T-helper 2 cell (primary cell): ENCODE data around the gene TLR9.
"Not testable (repeated sequence)": the region's sequence is repeated elsewhere in the genome, so short reads cannot be mapped to it uniquely, and the experiment has no call there.

Experiments
- DNase-seq, 5 experiments: peaks; one replicate each; pipeline versions ENCODE4 v3.0.0 to v3.0.0-alpha.2; 2012 to 2022
- total RNA-seq, 2 donors: gene quantifications; one replicate each; lab custom pipeline; 2026; lab: John Stamatoyannopoulos, UW

The TLR9 gene
- total RNA-seq, result 0 reads per million in 2 donors

- DNase-seq, result no peak
Observed at GRCh38 chr3:52225452-52226228, at the start of gene TLR9. Gene TLR9 (minus strand): TSS chr3:52225645. CDS start chr3:52225529, 116 bp downstream.

- not testable (repeated sequence) for DNase-seq
Observed at GRCh38 chr3:52274781-52275180, 49.3 kb upstream of the TLR9 start.

- DNase-seq, result peak in 1 of 5 experiments; percentile 53
Observed at GRCh38 chr3:52272831-52273230, 47.4 kb upstream of the TLR9 start.

- not testable (repeated sequence) for DNase-seq
Observed at GRCh38 chr3:52272172-52272571, 46.7 kb upstream of the TLR9 start.

- DNase-seq, result no peak
Observed at GRCh38 chr3:52270252-52270754, 44.9 kb upstream of the TLR9 start.

- DNase-seq, result no peak
Observed at GRCh38 chr3:52269776-52270175, 44.3 kb upstream of the TLR9 start.

GRCh38 chr3:52268036-52268435 is 42.6 kb upstream of the TLR9 start:
- no peak for DNase-seq

- DNase-seq, result no peak
Observed at GRCh38 chr3:52265387-52265786, 39.9 kb upstream of the TLR9 start.

GRCh38 chr3:52262447-52262846 is 37.0 kb upstream of the TLR9 start:
- no peak for DNase-seq

GRCh38 chr3:52259448-52259847 is 34.0 kb upstream of the TLR9 start:
- no peak for DNase-seq

GRCh38 chr3:52259035-52259434 is 33.6 kb upstream of the TLR9 start:
- DNase-seq, result no peak

GRCh38 chr3:52257911-52258310 is 32.5 kb upstream of the TLR9 start:
- no peak for DNase-seq

- DNase-seq, result no peak
Observed at GRCh38 chr3:52256622-52257021, 31.2 kb upstream of the TLR9 start.

GRCh38 chr3:52256159-52256558 is 30.7 kb upstream of the TLR9 start:
- DNase-seq, result no peak

- DNase-seq, result no peak
Observed at GRCh38 chr3:52254608-52255007, 29.2 kb upstream of the TLR9 start.

GRCh38 chr3:52253314-52254304 is 28.2 kb upstream of the TLR9 start:
- peak; percentile 53 to 98 (median 81) for DNase-seq

- DNase-seq, result no peak
Observed at GRCh38 chr3:52250122-52250521, 24.7 kb upstream of the TLR9 start.

- DNase-seq, result no peak
Observed at GRCh38 chr3:52249683-52250082, 24.2 kb upstream of the TLR9 start.

- no peak for DNase-seq
Observed at GRCh38 chr3:52248816-52249547, 23.5 kb upstream of the TLR9 start.

GRCh38 chr3:52248165-52248541 is 22.7 kb upstream of the TLR9 start:
- no peak for DNase-seq

- no peak for DNase-seq
Observed at GRCh38 chr3:52247409-52248164, 22.1 kb upstream of the TLR9 start.
